Trophoblast cell (in vitro differentiated cells and primary cell): ENCODE results near the gene ALDH3B2.

Experiments
- DNase-seq, 2 donors: peaks; one replicate each; pipeline ENCODE4 v3.0.0-alpha.2; 2016
- H2AFZ ChIP-seq: 2 replicates; pipeline ENCODE4 v1.6.1; 2013; ENCODE audit warnings: low read length, moderate library complexity, mild to moderate bottlenecking; ENCODE audit not compliant: insufficient read depth, poor library complexity
- H2AK5ac ChIP-seq: 2 replicates; pipeline ENCODE4 v1.6.1; 2013; ENCODE audit warnings: mild to moderate bottlenecking, low read length
- H2BK120ac ChIP-seq: 2 replicates; pipeline ENCODE4 v1.6.1; 2013; ENCODE audit warnings: low read length, mild to moderate bottlenecking, moderate library complexity; ENCODE audit not compliant: insufficient read depth, poor library complexity
- H2BK12ac ChIP-seq: 2 replicates; pipeline ENCODE4 v1.6.1; 2013; ENCODE audit warnings: mild to moderate bottlenecking, low read length, moderate library complexity
- H2BK5ac ChIP-seq: 2 replicates; pipeline ENCODE4 v1.6.1; 2013; ENCODE audit warnings: low read length, low read depth, moderate library complexity, mild to moderate bottlenecking; ENCODE audit not compliant: poor library complexity
- H3K14ac ChIP-seq: 2 replicates; pipeline ENCODE4 v1.6.1; 2013; ENCODE audit warnings: mild to moderate bottlenecking, low read length
- H3K18ac ChIP-seq: 2 replicates; pipeline ENCODE4 v1.6.1; 2013; ENCODE audit warnings: mild to moderate bottlenecking, low read length
- H3K23ac ChIP-seq: 2 replicates; pipeline ENCODE4 v1.6.1; 2013; ENCODE audit warnings: low read length
- H3K27ac ChIP-seq: 2 replicates; pipeline ENCODE4 v1.5.1; 2013; ENCODE audit warnings: low read depth, mild to moderate bottlenecking, inconsistent platforms, low read length, moderate library complexity
- H3K27me3 ChIP-seq: 2 replicates; pipeline ENCODE4 v1.6.1; 2013; ENCODE audit warnings: inconsistent platforms, mild to moderate bottlenecking, low read length, moderate library complexity; ENCODE audit not compliant: insufficient read depth
- H3K36me3 ChIP-seq, 2 experiments: 1 replicate in 1 of 2; 2 replicates in 1 of 2; pipeline ENCODE4 v1.6.1; 2013; ENCODE audit warnings: low read length in 2 of 2, mild to moderate bottlenecking in 2 of 2, moderate library complexity in 1 of 2; ENCODE audit not compliant: insufficient read depth in 2 of 2, control insufficient read depth in 1 of 2
- H3K4ac ChIP-seq: 2 replicates; pipeline ENCODE4 v1.6.1; 2013; ENCODE audit warnings: low read depth, mild to moderate bottlenecking, low read length, moderate library complexity
- H3K4me1 ChIP-seq, 2 experiments: 1 replicate in 1 of 2; 2 replicates in 1 of 2; pipeline ENCODE4 v1.6.1; 2013; ENCODE audit warnings: low read length in 2 of 2, mild to moderate bottlenecking in 2 of 2, moderate library complexity in 1 of 2; ENCODE audit not compliant: insufficient read depth in 2 of 2, control insufficient read depth in 1 of 2
- H3K4me2 ChIP-seq: 2 replicates; pipeline ENCODE4 v1.6.1; 2013; ENCODE audit warnings: inconsistent platforms, mild to moderate bottlenecking, low read length, moderate library complexity
- H3K4me3 ChIP-seq: 2 replicates; pipeline ENCODE4 v1.5.1; 2013; ENCODE audit warnings: mild to moderate bottlenecking, low read depth, low read length, inconsistent platforms
- H3K79me1 ChIP-seq: one replicate; pipeline ENCODE4 v1.6.1; 2013; ENCODE audit warnings: low read length
- H3K79me2 ChIP-seq: 2 replicates; pipeline ENCODE4 v1.6.1; 2013; ENCODE audit warnings: low read length, mild to moderate bottlenecking; ENCODE audit not compliant: control insufficient read depth, insufficient read depth, poor library complexity
- H3K9ac ChIP-seq: 2 replicates; pipeline ENCODE4 v1.6.1; 2013; ENCODE audit warnings: mild to moderate bottlenecking, low read length
- H3K9me3 ChIP-seq: 2 replicates; pipeline ENCODE4 v1.6.1; 2013; ENCODE audit warnings: low read depth, mild to moderate bottlenecking, control low read depth, inconsistent platforms, low read length; ENCODE audit not compliant: insufficient read depth
- H4K12ac ChIP-seq: 2 replicates; pipeline ENCODE4 v1.6.1; 2013; ENCODE audit warnings: low read depth, mild to moderate bottlenecking, low read length, moderate library complexity
- H4K8ac ChIP-seq: 2 replicates; pipeline ENCODE4 v1.6.1; 2013; ENCODE audit warnings: low read depth, mild to moderate bottlenecking, low read length, moderate library complexity
- H4K91ac ChIP-seq: one replicate; pipeline ENCODE4 v1.6.1; 2013; ENCODE audit warnings: low read depth, mild to moderate bottlenecking, low read length, moderate library complexity
- WGBS: extraction: QIAGEN DNeasy Blood & Tissue Kit; methylation state at CpG from one replicate; pipeline ENCODE4 v1.1.7; 2013; ENCODE audit warnings: missing lambda C conversion rate; ENCODE audit not compliant: insufficient read length, insufficient coverage; ENCODE audit errors: extremely low coverage; 5-methylcytosine and 5-hydroxymethylcytosine counted together

Gene ALDH3B2

DNA sequence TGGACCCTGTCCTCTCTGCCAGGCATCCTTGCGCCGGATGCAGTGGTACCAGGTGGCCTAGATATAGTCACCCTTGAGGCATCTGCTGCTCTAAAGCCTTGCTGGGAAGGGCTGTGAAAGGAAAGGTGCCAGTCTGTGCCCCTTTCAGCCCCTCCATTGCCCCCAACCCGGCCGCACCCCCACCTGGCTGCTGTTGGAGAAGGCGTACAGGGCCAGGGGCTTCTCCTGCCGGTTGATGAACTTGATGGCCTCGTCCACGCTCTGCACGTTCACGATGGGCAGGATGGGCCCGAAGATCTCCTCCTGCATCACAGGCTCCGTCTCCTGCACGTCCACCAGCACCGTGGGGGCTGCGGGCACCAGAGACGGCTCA, 10.2 kb downstream of the ALDH3B2 start:
- H2BK120ac ChIP-seq: no peak overlapping the region
- no peak overlapping the region for H4K12ac ChIP-seq
- no peak overlapping the region for H4K8ac ChIP-seq
- no peaks in the 10 kb centered on the region for H3K79me1 ChIP-seq
- no peak overlapping the region for H2BK12ac ChIP-seq
- H3K14ac ChIP-seq: no peak overlapping the region
- no peak overlapping the region for H2BK5ac ChIP-seq
- H3K4me3 ChIP-seq: no peak overlapping the region
- no CpG with 5 or more reads among the region's 16 CpGs for WGBS
- no peak overlapping the region for H3K27ac ChIP-seq
- no peak overlapping the region for H3K9ac ChIP-seq
- H3K4me1 ChIP-seq: no peaks in the 10 kb centered on the region
- no peak overlapping the region for H2AK5ac ChIP-seq
- no peaks in the 10 kb centered on the region for H3K79me2 ChIP-seq
- H2AFZ ChIP-seq: no peak overlapping the region
- no peak for DNase-seq
- H3K23ac ChIP-seq: no peak overlapping the region
- H3K4ac ChIP-seq: no peak overlapping the region
- H3K27me3 ChIP-seq: no peaks in the 10 kb centered on the region
- H3K4me2 ChIP-seq: no peak overlapping the region
- H4K91ac ChIP-seq: no peak overlapping the region
- H3K36me3 ChIP-seq: no peaks in the 10 kb centered on the region
- H3K9me3 ChIP-seq: peaks cover 5% of the 10 kb centered on the region
- H3K18ac ChIP-seq: no peak overlapping the region

DNA sequence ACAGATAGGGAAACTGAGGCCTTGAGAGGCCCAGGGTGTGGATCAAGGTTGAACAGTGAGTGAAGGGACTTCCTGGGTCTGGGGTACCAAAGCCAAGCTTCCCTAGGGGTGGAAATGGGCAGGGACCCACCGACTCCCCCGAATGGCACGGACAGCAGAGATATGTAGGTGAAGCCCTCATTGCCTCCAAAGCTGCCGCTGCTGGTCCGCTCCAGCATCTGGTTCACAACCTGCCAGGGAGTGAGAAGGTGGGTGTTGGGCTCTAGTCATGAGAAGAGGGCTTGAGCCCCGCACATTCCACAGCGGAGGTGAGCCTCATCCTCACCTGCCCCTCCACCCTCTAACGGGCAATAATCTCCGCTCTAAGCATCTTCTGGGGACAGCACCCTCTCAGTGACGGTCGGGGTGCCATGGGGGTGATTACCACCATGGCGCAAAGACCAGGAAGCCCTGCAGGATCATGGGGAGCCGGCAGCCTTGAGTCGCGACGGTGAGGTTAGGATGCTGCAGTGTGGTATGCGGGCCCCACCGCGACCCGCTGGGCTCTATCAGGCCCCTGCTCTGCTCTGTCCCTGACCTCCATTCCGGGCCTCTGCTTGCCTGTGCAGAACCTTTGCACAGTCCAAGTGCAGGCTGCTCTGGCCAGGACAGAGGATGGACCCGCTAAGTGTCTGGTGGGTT, 10.8 kb downstream of the ALDH3B2 start:
- H2AK5ac ChIP-seq: no peak overlapping the region
- no peaks in the 10 kb centered on the region for H3K36me3 ChIP-seq
- H3K79me2 ChIP-seq: no peaks in the 10 kb centered on the region
- no peak overlapping the region for H3K18ac ChIP-seq
- no peak overlapping the region for H3K23ac ChIP-seq
- peaks cover 5% of the 10 kb centered on the region for H3K9me3 ChIP-seq
- no peak overlapping the region for H2BK120ac ChIP-seq
- no peak overlapping the region for H3K4me3 ChIP-seq
- no peak overlapping the region for H2BK5ac ChIP-seq
- no peaks in the 10 kb centered on the region for H3K79me1 ChIP-seq
- DNase-seq: no peak
- no peak overlapping the region for H3K27ac ChIP-seq
- H4K8ac ChIP-seq: no peak overlapping the region
- no peak overlapping the region for H3K4ac ChIP-seq
- no peak overlapping the region for H4K12ac ChIP-seq
- no peak overlapping the region for H2BK12ac ChIP-seq
- no peak overlapping the region for H3K4me2 ChIP-seq
- no peak overlapping the region for H4K91ac ChIP-seq
- H3K14ac ChIP-seq: no peak overlapping the region
- no CpG with 5 or more reads among the region's 22 CpGs for WGBS
- H3K9ac ChIP-seq: no peak overlapping the region
- H2AFZ ChIP-seq: no peak overlapping the region
- no peaks in the 10 kb centered on the region for H3K4me1 ChIP-seq
- H3K27me3 ChIP-seq: no peaks in the 10 kb centered on the region

DNA sequence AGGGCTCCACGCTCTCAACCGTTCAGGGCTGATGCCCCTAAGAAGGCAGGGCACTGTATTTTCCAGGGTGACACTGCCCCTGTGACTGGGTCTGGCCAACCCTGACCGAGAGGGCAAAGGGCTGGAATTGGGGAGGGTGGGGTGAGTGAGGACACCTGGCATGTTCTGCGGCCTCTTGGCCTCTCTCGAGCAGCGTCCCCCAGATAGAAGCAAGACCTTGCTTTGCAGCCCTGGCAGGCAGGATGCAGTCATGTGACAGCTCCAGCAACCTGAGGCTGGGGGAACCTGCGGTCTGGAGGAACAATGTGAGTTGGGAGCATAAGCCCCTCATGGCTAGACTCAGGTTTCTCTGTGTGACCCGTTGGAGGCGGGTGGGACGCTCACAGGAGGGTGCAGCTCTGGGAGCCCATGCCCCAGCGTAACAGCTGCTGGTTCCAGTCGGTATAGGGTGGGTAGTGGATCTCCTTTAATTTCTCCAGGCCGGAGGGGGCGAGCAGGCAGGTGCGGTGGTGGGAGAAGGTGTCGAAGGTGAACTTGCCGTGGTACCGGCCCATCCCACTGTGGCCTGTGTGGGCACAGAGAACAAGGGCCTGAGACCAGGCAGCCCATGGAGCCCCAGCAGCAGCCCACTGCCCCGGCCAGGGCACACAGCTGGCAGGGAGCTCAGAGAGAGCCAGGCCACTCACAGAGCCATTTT, 11.4 kb downstream of the ALDH3B2 start:
- Histone ChIP-seq H2AFZ (no peak overlapping the region), H3K79me1 (no peaks in the 10 kb centered on the region), H3K4me1 (no peaks in the 10 kb centered on the region), H4K91ac (no peak overlapping the region), H4K12ac (no peak overlapping the region), H3K9ac (no peak overlapping the region), H3K14ac (no peak overlapping the region), H3K4me2 (no peak overlapping the region), H3K18ac (no peak overlapping the region), H3K27ac (no peak overlapping the region), H2AK5ac (no peak overlapping the region), H3K79me2 (no peaks in the 10 kb centered on the region), H2BK5ac (no peak overlapping the region), H3K4me3 (no peak overlapping the region), H2BK120ac (no peak overlapping the region), H3K9me3 (peaks cover 5% of the 10 kb centered on the region), H3K36me3 (no peaks in the 10 kb centered on the region), H3K23ac (no peak overlapping the region), H4K8ac (no peak overlapping the region), H2BK12ac (no peak overlapping the region), H3K4ac (no peak overlapping the region), H3K27me3 (no peaks in the 10 kb centered on the region)
- no peak for DNase-seq
- WGBS: no CpG with 5 or more reads among the region's 19 CpGs

DNA sequence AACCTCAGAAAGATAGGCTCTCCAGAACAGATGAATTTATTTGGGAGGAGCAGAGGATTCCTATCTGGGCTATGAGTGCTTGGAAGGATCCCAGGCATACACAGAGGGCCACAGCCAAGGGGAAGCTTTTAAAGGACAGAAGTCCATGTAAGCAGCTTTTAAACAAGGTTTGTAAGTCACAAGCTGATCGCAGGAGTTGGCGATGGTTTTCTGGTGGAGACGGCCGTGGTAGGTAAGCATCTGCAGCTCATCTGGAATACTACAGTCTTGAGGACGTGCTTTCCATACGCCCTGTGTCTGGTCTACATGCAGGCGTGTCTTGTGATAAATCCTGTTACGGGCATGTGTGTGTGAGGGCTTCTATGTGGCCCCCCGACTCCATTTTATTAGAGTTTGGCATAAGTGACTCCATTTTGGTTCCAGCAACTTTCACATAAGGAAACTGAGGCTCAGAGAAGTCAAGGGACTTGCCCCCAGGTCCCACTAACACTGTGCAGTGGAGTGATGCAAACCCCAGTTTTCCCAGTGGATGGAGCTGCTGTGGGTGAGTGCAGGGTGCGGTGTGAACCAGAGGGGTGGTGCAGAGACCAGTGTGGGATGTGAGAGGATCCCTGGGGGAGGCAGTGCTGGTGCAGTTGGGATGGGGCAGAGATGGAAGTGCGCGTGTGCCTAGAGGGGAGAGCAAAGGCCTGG, 12.1 kb downstream of the ALDH3B2 start:
- Histone ChIP-seq H2AFZ (no peak overlapping the region), H3K18ac (no peak overlapping the region), H2BK12ac (no peak overlapping the region), H3K9me3 (peaks cover 5% of the 10 kb centered on the region), H3K14ac (no peak overlapping the region), H2BK5ac (no peak overlapping the region), H4K12ac (no peak overlapping the region), H3K36me3 (no peaks in the 10 kb centered on the region), H3K9ac (no peak overlapping the region), H3K23ac (no peak overlapping the region), H2AK5ac (no peak overlapping the region), H3K27me3 (no peaks in the 10 kb centered on the region), H3K4me1 (no peaks in the 10 kb centered on the region), H3K4me2 (no peak overlapping the region), H3K4me3 (no peak overlapping the region), H3K27ac (no peak overlapping the region), H4K8ac (no peak overlapping the region), H3K79me1 (no peaks in the 10 kb centered on the region), H3K4ac (no peak overlapping the region), H2BK120ac (no peak overlapping the region), H4K91ac (no peak overlapping the region), H3K79me2 (no peaks in the 10 kb centered on the region)
- WGBS: no CpG with 5 or more reads among the region's 12 CpGs
- DNase-seq: no peak
